NCI-H1694 treated with DMSO at 0.1 percent for 48 hours (cell line): ENCODE results near the gene RFXAP.
"Not testable (repeated sequence)": the region's sequence is repeated elsewhere in the genome, so short reads cannot be mapped to it uniquely, and the experiment has no call there.

Experiments
- DNase-seq: peaks from one replicate; lab custom pipeline; 2025; lab: John Stamatoyannopoulos, UW

Gene RFXAP, protein sequence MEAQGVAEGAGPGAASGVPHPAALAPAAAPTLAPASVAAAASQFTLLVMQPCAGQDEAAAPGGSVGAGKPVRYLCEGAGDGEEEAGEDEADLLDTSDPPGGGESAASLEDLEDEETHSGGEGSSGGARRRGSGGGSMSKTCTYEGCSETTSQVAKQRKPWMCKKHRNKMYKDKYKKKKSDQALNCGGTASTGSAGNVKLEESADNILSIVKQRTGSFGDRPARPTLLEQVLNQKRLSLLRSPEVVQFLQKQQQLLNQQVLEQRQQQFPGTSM

DNA sequence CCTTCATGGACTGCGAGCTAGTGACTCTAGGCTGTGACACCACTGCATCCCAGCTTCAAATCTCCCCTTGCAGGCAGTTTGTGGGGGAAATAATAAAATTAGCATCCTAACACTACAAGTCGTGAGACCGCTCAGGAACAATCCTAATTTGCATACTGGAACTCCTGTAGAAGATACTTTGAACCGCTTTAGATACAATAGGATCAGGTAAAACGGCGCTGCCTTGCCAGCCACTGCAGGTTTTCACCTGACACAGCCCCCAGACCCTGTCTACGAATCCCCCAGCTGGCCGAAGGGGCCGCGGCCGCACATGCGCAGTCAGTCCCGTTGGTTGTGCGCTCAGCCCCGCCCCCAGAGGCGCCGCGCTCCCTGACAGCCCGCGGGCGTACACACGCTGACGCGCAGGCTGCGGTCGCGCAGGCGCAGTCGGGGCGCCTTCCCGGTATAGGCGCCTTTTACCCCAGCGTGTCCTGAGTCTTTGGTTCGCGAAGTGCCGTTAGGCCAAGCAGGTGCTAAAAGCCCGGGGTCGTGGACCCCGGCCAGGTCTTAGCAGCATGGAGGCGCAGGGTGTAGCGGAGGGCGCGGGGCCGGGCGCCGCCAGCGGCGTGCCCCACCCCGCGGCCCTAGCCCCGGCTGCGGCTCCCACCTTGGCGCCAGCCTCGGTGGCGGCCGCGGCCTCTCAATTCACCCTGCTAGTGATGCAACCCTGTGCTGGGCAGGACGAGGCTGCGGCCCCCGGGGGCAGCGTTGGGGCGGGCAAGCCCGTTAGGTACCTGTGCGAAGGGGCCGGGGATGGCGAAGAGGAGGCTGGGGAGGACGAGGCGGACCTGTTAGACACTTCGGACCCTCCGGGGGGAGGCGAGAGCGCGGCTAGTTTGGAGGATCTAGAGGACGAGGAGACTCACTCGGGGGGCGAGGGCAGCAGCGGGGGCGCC is at the start of gene RFXAP:
Gene RFXAP (plus strand): TSS at position 419 of the 935 bp plus-strand sequence. CDS start 136 bp downstream, at position 555.
- DNase-seq = peak; percentile 56

DNA sequence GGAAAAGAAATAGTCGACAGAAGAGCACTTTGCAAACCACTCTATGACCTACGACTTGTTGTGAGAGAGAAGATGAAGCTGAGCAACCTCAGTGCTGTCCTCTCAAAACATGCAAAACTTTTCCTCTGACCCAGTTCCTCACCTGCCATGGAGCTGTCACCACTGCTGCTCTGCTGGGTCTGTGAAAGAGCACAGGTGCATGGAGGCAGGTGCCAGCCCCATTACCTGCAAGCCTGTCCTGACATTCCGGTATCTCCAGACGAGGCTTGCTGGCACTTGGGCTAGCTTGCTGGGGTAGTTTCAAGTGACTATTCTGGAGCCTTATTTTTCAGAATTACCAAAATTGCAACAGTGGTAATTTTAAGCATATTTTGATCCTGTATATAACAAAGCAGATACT is 49.5 kb upstream of the RFXAP start:
- DNase-seq = no peak

DNA sequence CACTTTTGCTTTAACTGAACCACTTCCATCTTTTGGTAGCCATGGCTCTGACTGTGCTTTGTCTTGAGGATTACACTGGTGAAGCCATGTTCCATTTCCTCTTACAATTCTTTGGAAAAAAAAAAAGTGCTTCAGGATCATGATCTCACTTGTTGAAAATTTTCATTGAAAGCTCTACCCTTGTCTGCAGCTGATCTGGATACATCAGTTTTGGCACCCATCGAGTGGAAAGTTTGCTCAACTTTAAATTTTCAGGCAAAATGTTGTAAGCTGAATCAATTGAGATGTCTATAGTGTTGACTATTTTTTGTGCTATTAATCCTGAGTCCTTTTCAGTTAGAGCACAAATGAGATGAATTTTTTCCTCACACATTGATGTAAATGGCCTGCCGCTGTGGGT is 48.3 kb upstream of the RFXAP start:
- no peak for DNase-seq

DNA sequence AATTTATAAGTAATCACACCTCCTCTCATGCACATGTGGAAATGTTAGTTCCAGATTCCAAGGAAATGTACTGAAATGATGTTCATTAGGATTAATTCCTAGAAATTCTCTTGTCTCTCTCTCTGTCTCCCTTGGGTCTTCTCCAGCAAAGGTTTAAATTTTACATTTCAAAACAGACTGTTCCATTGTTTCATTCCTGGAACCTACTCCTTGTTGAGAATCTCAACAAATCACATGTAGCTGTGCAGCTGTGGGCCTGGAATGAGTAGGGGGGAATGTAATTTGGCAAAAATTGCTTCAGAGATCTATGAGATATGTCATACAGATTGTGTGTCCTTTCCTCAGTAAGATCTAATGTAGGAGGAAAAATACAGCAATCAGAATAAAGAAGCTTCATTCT is 46.2 kb upstream of the RFXAP start:
- DNase-seq = no peak

DNA sequence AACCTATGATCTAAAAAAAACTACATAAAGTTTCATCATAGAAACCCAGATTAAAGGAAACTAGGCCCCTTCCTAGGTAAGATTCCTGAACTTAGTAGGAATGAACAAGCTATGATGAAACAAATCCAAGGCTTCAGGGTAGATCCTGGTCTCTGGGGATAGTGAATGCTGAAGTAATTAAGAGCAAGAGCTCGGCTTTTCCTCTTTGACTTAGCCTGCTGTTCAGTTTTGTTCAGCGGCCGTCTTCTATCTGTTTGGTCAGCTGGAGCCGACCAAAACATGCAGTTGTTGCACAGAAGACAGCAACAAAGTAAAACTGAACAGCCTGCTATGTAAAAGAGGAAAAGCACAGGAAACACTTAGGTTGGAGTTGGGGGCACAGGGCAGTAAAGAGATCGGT is 44.1 kb upstream of the RFXAP start:
- no peak for DNase-seq

DNA sequence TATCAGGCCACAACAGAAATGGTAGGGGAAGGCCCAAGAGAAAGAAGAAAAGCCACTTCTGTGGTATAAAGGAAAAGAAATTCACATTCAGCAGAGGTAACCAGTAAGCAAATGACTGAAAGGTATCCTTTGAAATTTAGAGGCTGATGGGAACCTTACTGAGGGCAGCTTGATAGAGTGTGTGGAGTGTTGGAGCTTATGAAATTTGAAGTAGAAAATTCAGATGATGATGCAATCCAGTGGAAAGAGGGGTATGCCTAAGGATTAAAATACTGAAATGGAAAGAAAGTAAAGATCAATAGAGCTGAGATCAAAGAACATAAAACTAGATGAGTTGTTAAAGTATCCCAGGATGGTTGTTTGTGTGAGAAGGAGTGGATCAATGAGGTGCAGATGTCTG is 42.8 kb upstream of the RFXAP start:
- no peak for DNase-seq

DNA sequence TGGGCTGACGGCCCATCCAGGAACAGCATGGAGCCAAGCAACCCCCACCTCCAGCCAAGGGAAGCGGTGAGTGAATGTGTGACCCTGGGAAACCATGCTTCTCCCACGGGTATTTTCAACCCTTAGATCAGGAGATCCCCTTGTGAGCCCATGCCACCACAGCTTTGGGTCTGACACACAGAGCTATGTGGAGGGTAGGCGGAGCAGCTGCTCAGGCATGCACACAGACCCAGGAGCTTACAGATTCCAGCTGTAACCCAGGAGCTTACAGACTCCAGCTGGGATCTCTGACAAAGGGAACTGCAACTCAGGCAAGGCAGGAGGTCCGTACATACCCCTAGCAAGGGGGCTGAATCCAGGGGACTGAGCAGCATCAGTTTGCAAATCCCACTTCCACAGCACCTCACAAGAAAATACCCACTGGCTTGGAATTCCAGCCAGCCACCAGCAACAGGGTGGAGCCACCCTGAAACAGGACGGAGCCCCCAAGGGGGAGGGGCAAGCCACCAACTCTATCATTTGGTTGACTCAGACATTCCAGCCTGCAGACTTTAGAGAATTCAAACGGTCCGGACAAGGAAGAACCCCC is 40.8 kb upstream of the RFXAP start:
- no peak for DNase-seq

DNA sequence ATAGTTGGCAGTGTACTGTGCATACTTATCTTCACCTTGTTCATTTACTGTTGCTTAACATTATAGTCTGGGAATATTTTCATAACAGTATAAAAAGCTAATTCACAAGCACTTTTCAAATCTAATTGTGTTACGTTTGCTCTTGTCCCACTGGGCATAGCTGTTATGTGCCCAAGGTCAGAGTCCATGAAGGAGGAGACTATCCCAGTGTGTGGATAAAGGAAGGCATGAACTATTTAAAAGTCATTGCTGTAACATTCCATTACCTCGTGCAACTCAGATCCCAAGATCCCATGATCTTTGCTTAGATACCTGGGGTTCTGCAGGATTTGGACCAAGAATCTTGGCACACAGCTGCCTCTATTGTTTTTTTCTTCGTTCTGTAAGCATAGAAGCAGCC is 35.1 kb upstream of the RFXAP start:
- DNase-seq = no peak

DNA sequence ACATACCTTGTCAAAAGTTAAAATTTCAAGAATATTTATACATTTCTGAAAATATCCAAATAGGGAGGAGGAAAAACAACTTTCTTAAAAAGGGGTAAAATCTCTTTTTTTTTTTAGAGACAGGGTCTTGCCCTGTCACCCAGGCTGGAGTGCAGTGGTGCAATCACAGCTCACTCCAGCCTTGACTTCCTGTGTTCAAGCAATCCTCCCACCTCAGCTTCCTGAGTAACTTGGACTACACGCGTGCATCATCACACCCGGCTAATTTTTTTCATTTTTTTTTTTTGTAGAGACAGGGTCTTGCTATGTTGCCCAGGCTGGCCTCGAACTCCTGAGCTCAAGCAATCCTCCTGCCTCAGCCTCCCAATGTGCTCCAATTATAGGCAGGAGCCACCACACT is 32.8 kb upstream of the RFXAP start:
- DNase-seq = not testable (repeated sequence)

DNA sequence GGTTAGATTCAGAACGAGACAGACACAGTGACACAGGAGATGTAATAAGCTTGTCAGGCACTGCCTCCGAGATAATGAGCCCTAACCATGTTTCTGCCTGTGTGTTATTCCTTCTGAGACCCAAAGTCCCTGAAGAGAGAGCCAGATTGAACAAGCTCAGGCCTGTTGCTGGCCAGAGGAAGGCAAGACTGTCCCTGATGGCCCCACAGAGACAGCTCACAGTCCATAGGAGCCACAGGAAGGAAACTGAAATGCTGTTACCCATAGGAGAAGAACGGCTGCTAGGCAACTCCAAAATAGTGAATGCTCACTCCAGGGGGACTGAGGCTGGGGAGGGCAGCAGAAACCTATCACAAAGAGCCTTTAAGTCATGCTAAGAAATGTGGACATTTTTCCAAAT is 31.8 kb upstream of the RFXAP start:
- no peak for DNase-seq

DNA sequence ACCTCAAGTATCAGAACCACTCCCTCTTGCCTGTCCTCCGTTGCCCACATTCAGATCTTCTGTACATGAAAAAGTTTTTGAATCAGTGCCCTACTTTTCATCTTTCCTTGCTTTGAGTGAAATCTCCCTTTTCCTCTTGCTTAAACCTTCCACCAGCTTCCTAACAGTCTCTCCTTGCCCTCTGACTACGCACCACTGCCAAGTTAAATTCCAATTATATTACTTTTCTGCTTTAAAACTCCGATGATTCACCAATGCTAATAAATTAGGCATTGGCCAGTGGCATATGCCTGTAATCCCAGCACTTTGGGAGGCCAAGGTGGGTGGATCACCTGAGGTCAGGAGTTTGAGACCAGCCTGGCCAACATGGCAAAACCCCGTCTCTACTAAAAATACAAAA is 30.7 kb upstream of the RFXAP start:
- no peak for DNase-seq

DNA sequence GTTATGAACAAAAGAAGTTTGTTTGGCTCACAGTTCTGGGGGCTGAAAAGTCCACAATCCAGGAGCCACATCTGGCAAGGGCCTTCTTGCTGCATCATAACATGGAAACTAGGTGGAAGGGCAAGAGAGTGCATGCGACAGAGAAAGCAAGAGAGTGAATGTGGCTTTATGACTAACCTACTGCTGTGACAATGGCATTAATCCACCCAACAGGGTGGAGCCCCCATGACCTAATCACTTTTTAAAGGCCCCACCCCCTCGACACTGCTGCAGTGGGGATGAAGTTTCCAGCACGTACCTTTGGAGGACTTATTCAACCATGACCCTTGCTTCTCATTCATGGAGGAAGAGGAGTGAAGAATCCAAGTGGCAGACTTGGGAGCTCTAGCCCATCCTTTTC is 30.0 kb upstream of the RFXAP start:
- no peak for DNase-seq

DNA sequence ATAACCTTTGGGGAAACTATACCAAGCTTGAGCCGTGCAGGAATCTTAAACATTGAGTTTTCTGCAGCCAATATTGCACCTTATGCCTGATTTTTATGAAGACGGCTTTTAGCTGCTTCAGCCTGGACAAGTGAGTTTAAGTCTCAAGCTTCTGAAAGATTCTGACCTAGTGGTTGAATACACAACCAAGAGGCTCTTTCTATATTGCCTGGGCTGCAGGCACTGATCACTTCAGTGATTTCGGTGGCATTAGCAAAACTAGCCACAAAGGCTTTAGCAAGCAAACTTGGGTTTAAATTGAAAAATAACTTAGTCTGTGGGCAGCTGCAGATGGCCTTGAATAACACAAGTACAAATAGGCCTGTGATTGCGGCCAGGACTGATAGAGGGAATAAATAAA is 29.3 kb upstream of the RFXAP start:
- DNase-seq = no peak

DNA sequence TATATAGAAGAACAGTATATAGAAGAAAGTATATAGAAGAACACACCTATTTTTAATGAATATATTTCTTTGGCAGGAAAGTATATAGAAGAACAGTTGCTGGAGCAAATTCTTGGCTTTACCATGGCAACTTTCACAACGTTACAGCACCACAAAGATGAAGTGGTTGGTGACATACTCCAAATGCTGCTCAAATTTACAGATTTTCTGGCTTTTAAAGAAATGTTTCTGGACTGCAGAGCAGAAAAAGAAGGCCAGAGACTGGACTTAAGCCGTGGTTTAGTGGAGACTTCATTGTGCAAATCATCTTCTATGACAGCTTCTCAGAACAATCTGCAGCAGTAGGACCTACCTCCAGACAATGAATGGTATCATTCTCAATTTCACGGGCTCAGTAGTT is 24.3 kb upstream of the RFXAP start:
- no peak for DNase-seq

DNA sequence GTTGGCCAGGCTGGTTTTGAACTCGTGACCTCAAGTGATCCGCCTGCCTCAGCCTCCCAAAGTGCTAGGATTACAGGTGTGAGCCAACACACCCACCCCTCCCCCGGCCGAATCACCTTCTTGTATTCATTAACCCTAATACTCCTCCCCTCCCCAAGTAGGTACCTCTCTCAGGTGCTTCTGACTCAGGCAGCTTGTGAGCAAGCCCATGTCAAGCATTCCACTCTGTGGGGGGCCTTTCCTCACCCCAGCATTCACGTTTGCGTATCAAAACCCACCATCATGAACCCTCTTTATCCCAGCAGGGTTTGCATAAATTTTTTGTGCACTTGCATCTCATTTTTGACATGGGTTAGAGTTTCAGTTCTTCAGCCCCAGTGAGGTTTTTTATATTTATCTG is 23.6 kb upstream of the RFXAP start:
- DNase-seq = no peak

DNA sequence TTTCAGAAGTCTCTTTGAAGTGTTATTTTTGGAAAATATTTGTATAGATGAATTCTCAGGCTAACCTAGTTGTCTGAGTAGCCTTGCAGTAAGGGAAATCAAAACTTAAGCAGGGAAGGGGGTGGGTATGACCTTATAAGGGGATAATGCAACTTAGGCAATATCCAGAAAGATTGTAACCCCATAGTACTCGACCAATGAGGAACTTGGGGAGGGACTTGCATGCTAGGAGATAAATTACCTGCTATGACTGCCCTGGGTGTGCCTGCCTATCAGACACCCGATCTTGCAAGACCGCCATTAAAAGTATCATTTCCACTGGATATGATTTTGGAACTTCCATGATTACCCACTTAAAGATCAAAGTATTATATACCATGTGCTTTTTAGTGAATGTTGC is 23.0 kb upstream of the RFXAP start:
- no peak for DNase-seq

DNA sequence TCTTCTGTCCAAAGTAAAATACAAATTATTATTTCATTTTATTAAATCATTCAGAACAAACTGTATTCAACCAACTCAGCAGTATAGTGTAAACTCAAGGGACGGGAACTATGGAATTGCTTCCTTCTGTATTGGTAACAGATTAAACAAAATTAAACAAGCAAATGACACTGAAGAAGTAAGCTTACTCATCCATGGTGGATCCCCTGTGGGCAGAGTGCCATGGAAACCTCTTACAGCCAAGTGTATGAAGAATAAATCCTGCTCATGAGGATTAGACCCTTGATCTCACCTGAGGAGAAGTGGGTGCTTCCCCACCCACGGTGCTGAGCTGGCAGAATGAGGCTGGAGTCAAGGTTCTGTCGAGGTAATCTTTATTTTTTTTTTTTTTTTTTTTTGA is 18.0 kb upstream of the RFXAP start:
- no peak for DNase-seq

DNA sequence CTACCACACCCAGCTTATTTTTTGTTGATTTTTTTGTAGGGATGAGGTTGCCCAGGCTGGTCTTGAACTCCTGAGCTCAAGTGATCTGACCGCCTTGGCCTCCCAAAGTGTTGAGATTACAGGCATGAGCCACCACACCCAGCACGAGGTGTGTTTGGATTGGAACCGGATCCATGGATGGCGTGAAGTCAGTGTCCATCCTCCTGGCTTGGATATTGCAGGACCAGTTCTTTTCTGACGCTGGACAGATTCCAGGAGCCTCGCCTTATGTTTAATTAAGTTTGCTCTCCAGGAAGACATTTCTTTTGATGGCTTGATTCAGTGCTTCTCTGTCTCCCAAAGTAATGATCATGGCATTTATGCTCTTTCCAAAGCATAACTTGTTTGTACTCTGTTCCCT is 14.4 kb upstream of the RFXAP start:
- no peak for DNase-seq

DNA sequence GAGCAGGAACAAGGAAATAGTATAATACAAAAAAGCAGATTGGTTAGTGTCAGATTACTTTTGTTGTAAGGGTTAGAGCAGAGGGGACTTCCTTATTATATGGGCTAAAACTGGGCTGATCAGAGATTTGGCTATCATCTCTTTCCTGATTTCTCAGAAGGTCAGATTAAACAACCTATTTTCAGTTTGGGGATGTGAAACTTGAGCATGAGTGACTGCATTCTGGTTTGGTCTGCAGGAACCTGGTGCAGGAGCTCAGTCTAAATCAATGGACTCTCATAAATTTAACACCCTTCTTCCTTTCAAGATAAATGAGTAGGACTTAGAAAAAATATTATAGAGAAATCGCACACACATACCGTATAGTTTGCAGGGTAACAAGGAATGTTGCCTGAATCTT is 12.9 kb upstream of the RFXAP start:
- no peak for DNase-seq

DNA sequence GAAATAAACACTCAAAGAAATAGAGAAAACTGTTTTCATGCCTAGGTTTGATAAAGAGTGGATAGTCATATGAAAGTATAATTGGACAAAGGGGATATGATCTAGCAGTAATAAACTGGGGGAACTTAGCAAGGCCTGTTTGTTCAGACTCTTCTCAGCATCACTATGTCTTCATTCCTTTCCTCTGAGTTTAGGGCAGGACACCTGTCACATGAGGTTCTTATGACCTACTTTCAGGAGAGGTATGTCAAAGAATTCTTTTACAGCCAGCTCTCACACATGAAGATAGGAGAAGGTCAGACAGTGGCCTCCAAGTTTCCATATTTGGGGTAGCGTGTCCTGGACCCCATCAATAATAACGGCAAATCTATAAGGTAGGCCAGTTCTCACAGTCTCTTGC is 11.4 kb upstream of the RFXAP start:
- no peak for DNase-seq

DNA sequence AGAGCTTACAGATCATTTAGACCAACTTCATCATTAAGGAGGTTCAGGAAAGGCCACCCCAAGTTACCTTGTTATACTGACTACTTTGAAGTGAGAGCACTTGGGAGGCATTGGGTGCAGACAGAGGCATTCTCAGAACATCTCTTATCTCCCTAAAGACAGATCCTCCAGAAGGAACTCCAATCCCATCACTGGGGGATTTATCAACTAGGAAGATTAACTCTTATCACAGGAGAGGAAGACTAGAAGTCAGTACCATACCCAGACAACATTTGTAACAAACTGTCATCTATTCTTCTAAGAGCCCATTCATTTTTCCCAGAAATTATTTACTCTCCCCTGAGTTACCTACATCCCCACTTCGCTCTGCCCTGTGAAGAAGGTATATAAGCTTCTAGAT is 5.8 kb upstream of the RFXAP start:
- DNase-seq = no peak

DNA sequence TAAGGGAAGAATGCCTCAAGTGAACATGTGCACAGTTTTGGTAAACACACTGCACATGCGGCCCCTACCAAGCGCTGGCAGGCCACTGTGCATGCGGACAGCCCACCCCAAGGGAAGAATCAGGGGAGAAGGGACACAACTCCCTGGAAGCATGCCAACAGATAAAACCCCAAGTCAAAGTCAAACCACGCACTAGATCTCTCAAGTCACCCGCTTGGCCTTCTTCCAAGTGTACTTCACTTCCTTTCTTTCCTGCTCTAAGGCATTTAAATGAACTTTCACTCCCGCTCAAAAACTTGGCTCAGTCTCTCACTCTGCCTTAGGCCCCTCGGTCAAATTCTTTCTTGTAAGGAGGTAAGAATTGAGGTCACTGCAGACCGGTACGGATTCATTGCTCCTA is 4.6 kb upstream of the RFXAP start:
- no peak for DNase-seq

DNA sequence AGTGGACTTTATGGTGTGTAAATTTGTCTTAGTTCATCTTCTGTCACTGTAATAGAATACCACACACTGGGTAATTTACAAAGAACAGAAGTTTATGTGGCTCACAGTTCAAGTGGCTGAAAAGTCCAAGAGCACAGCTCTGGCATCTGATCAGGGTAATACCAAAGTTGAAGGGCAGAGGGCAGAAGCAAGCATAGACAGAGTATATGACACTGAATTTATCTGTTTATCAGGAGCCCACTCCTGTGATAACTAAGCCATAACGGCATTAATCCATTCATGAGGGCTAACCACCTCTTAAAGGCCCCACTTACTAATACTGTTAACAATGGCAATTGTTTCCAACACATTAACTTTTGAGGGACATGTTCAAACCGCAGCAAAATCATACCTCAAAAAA is 4.0 kb upstream of the RFXAP start:
- DNase-seq = no peak
